Peyer's patch (tissue), 4 donors: ENCODE measurements around the gene KIAA1671.

Experiments
- POLR2A ChIP-seq, 2 donors: fragments of 450-650 bp; IDR thresholded peaks; one replicate each; pipeline ENCODE4 v1.5.1; 2017; ENCODE audit warnings: antibody characterized with exemption in 2 of 2, mild to moderate bottlenecking in 2 of 2, moderate library complexity in 2 of 2
- TF ChIP-seq, protein P1 (sequence below), 6 experiments: fragments of 450-650 bp in 4 of 6; fragments of 200-600 bp in 2 of 6; sonication (generic) in 1 of 6; IDR thresholded peaks; one replicate each; pipeline ENCODE4 v1.5.1; 2017 to 2019; ENCODE audit warnings: antibody characterized with exemption in 6 of 6, mild to moderate bottlenecking in 3 of 6, moderate library complexity in 1 of 6

DNA sequence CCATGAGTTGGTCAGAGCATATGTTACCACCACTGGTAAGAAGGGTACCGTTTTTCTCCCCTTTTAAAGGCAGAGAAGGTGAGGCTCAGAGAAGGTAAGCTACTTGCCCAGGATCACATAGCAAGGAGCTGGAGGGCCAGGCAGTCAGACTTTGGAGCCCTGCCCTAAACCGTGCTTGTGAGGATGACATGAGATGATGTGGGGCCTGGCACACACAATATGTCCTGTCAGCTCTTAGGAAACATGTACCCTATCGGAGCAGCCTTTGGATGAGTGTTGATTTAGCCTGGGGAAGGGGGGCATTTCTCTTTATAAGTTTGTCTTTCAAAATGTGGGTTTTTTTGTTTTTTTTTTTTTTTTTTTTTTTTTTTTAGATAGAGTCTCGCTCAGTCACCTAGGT, 146.7 kb downstream of the KIAA1671 start:
- TF ChIP-seq, protein P1, sequence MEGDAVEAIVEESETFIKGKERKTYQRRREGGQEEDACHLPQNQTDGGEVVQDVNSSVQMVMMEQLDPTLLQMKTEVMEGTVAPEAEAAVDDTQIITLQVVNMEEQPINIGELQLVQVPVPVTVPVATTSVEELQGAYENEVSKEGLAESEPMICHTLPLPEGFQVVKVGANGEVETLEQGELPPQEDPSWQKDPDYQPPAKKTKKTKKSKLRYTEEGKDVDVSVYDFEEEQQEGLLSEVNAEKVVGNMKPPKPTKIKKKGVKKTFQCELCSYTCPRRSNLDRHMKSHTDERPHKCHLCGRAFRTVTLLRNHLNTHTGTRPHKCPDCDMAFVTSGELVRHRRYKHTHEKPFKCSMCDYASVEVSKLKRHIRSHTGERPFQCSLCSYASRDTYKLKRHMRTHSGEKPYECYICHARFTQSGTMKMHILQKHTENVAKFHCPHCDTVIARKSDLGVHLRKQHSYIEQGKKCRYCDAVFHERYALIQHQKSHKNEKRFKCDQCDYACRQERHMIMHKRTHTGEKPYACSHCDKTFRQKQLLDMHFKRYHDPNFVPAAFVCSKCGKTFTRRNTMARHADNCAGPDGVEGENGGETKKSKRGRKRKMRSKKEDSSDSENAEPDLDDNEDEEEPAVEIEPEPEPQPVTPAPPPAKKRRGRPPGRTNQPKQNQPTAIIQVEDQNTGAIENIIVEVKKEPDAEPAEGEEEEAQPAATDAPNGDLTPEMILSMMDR (IDR thresholded peaks at IDR 0.05), result no peak
- no peak for TF ChIP-seq POLR2A (IDR thresholded peaks at IDR 0.05)
